IMR-90 (cell line): ENCODE measurements around the gene SLC4A3. TPM values are rescaled to one million over a fixed set of nuclear protein-coding genes. Genes with fewer than 3 reads are reported as not detected.

Source experiments
- ATAC-seq: fragments of 200-7000 bp; cut with Tn5 transposase; 2 replicates; pipeline ENCODE4 v1.9.1; 2020; ENCODE audit warnings: low read depth, mild to moderate bottlenecking, moderate library complexity
- BruUV-seq: library from RNA; stranded (reverse); fragments of 400-500 nt; replicated peaks from 2 replicates; lab custom pipeline; 2021; lab: Mats Ljungman, UMichigan
- CTCF ChIA-PET: fragments of 300-600 bp; formaldehyde crosslinking; extraction: SDS; loops from one replicate; lab custom pipeline; 2021; ENCODE audit warnings: antibody characterized with exemption; lab: Yijun Ruan, JAX
- POLR2A ChIA-PET: fragments of 300-600 bp; sonication (Branson Sonifier 250); formaldehyde crosslinking; loops from one replicate; lab custom pipeline; 2022; ENCODE audit warnings: antibody characterized with exemption; ENCODE audit not compliant: unreplicated experiment; lab: Charles Lee
- DNase-seq: peaks from one replicate; pipeline ENCODE4 v3.0.0; 2013
- H2AFZ ChIP-seq: replicated peaks from 2 replicates; pipeline ENCODE3; 2013; ENCODE audit warnings: low read length, mild to moderate bottlenecking; ENCODE audit not compliant: poor library complexity
- H2AK5ac ChIP-seq: 2 replicates; pipeline ENCODE4 v1.6.1; 2013; ENCODE audit warnings: low read depth, low read length, inconsistent platforms
- H2AK9ac ChIP-seq: replicated peaks from 2 replicates; pipeline ENCODE3; 2013; ENCODE audit warnings: mild to moderate bottlenecking, low read depth, low read length, moderate library complexity; ENCODE audit not compliant: poor library complexity
- H2BK120ac ChIP-seq: 2 replicates; pipeline ENCODE4 v1.6.1; 2013; ENCODE audit warnings: low read depth, low read length, inconsistent platforms
- H2BK15ac ChIP-seq: 3 replicates; pipeline ENCODE4 v1.6.1; 2013; ENCODE audit warnings: low read depth, low read length, inconsistent platforms
- H2BK20ac ChIP-seq: 2 replicates; pipeline ENCODE4 v1.6.1; 2013; ENCODE audit warnings: low read depth, mild to moderate bottlenecking, inconsistent platforms, low read length, moderate library complexity
- H2BK5ac ChIP-seq: 2 replicates; pipeline ENCODE4 v1.6.1; 2013; ENCODE audit warnings: mild to moderate bottlenecking, low read depth, low read length, inconsistent platforms; ENCODE audit not compliant: poor library complexity, severe bottlenecking
- H3K14ac ChIP-seq: replicated peaks from 2 replicates; pipeline ENCODE4 v1.6.1; 2013; ENCODE audit warnings: low read depth, low read length, inconsistent platforms
- H3K18ac ChIP-seq: 2 replicates; pipeline ENCODE4 v1.6.1; 2013; ENCODE audit warnings: low read depth, low read length, control low read depth
- H3K23ac ChIP-seq: 2 replicates; pipeline ENCODE4 v1.6.1; 2013; ENCODE audit warnings: low read depth, low read length, inconsistent platforms
- H3K27ac ChIP-seq: 2 replicates; pipeline ENCODE4 v1.5.1; 2013; ENCODE audit warnings: mild to moderate bottlenecking, control low read depth, low read length; ENCODE audit not compliant: insufficient read depth
- H3K27me3 ChIP-seq: 2 replicates; pipeline ENCODE4 v1.6.1; 2013; ENCODE audit warnings: low read length; ENCODE audit not compliant: control insufficient read depth, insufficient read depth
- H3K36me3 ChIP-seq: 2 replicates; pipeline ENCODE4 v1.6.1; 2013; ENCODE audit warnings: low read length, mixed read lengths; ENCODE audit not compliant: control insufficient read depth, insufficient read depth
- H3K4ac ChIP-seq: 2 replicates; pipeline ENCODE4 v1.6.1; 2013; ENCODE audit warnings: low read depth, low read length, inconsistent platforms
- H3K4me1 ChIP-seq: 2 replicates; pipeline ENCODE4 v1.6.1; 2013; ENCODE audit warnings: low read length, mixed read lengths; ENCODE audit not compliant: control insufficient read depth, insufficient read depth
- H3K4me2 ChIP-seq: 2 replicates; pipeline ENCODE4 v1.6.1; 2013; ENCODE audit warnings: low read depth, mild to moderate bottlenecking, control low read depth, low read length, moderate library complexity
- H3K4me3 ChIP-seq: 2 replicates; pipeline ENCODE4 v1.5.1; 2013; ENCODE audit warnings: low read depth, mild to moderate bottlenecking, control low read depth, low read length, moderate library complexity; ENCODE audit not compliant: insufficient read depth
- H3K56ac ChIP-seq: 2 replicates; pipeline ENCODE4 v1.6.1; 2013; ENCODE audit warnings: low read length, inconsistent platforms; ENCODE audit not compliant: insufficient read depth; ENCODE audit errors: extremely low read depth
- H3K79me1 ChIP-seq, 2 experiments: 2 replicates each; pipeline ENCODE4 v1.6.1; 2013; ENCODE audit warnings: low read length in 2 of 2, inconsistent platforms in 1 of 2, low read depth in 1 of 2
- H3K9ac ChIP-seq: 2 replicates; pipeline ENCODE4 v1.6.1; 2013; ENCODE audit warnings: low read depth, low read length, control low read depth
- H3K9me1 ChIP-seq: 2 replicates; pipeline ENCODE4 v1.6.1; 2013; ENCODE audit warnings: low read length, inconsistent platforms; ENCODE audit not compliant: insufficient read depth
- H3K9me3 ChIP-seq: 2 replicates; pipeline ENCODE4 v1.6.1; 2013; ENCODE audit warnings: low read length; ENCODE audit not compliant: control insufficient read depth, insufficient read depth
- H4K20me1 ChIP-seq: 2 replicates; pipeline ENCODE4 v1.6.1; 2013; ENCODE audit warnings: low read length, inconsistent platforms; ENCODE audit not compliant: insufficient read depth
- H4K5ac ChIP-seq: 2 replicates; pipeline ENCODE4 v1.6.1; 2013; ENCODE audit warnings: mild to moderate bottlenecking, low read depth, low read length, control low read depth
- H4K8ac ChIP-seq, 2 experiments: 2 replicates each; pipeline ENCODE4 v1.6.1; 2013; ENCODE audit warnings: low read depth in 2 of 2, low read length in 2 of 2, control low read depth in 1 of 2, inconsistent platforms in 1 of 2
- H4K91ac ChIP-seq: 2 replicates; pipeline ENCODE4 v1.6.1; 2013; ENCODE audit warnings: low read depth, low read length, inconsistent platforms; ENCODE audit not compliant: insufficient read depth
- BHLHE40 ChIP-seq: fragments of 150-350 bp; IDR thresholded peaks from 2 replicates; pipeline ENCODE4 v1.6.1; 2016; ENCODE audit warnings: mild to moderate bottlenecking, low read depth, low read length
- CEBPB ChIP-seq: IDR thresholded peaks from 2 replicates; pipeline ENCODE4 v1.6.1; 2012; ENCODE audit warnings: low read depth, low read length, improper control_type of control experiment
- CHD1 ChIP-seq: IDR thresholded peaks from 2 replicates; pipeline ENCODE4 v1.6.1; 2012; ENCODE audit warnings: low read depth, low read length, improper control_type of control experiment
- FOS ChIP-seq: fragments of 150-350 bp; IDR thresholded peaks from 2 replicates; pipeline ENCODE4 v1.6.1; 2016; ENCODE audit warnings: low read depth, low read length
- MAFK ChIP-seq: IDR thresholded peaks from 2 replicates; pipeline ENCODE4 v1.6.1; 2012; ENCODE audit warnings: low read depth, low read length, improper control_type of control experiment
- MAZ ChIP-seq: IDR thresholded peaks from 2 replicates; pipeline ENCODE4 v1.6.1; 2012; ENCODE audit warnings: low read depth, mild to moderate bottlenecking, low read length, improper control_type of control experiment, moderate library complexity, borderline replicate concordance
- MXI1 ChIP-seq: IDR thresholded peaks from 2 replicates; pipeline ENCODE4 v1.6.1; 2012; ENCODE audit warnings: low read depth, mild to moderate bottlenecking, low read length, moderate library complexity, borderline replicate concordance
- NFE2L2 ChIP-seq: fragments of 150-350 bp; IDR thresholded peaks from 2 replicates; pipeline ENCODE4 v1.6.1; 2016; ENCODE audit warnings: low read depth, mild to moderate bottlenecking, low read length
- POLR2A ChIP-seq: IDR thresholded peaks from 2 replicates; pipeline ENCODE4 v1.6.1; 2012; ENCODE audit warnings: mild to moderate bottlenecking, low read depth, low read length
- RAD21 ChIP-seq: IDR thresholded peaks from 2 replicates; pipeline ENCODE4 v1.6.1; 2012; ENCODE audit warnings: low read length, improper control_type of control experiment
- RCOR1 ChIP-seq: IDR thresholded peaks from 2 replicates; pipeline ENCODE4 v1.6.1; 2012; ENCODE audit warnings: mild to moderate bottlenecking, low read length, improper control_type of control experiment; ENCODE audit not compliant: insufficient replicate concordance
- RFX5 ChIP-seq: IDR thresholded peaks from 2 replicates; pipeline ENCODE4 v1.8.0; 2012; ENCODE audit warnings: low read depth, mild to moderate bottlenecking, low read length, moderate library complexity
- SMC3 ChIP-seq: fragments of 150-350 bp; IDR thresholded peaks from 2 replicates; pipeline ENCODE4 v1.6.1; 2016; ENCODE audit warnings: low read depth, mild to moderate bottlenecking, antibody characterized with exemption, low read length, moderate library complexity
- WGBS, 2 experiments: methylation state at CpG; one replicate each; pipeline versions ENCODE4 v1.1.5 to v1.1.7; 2013; ENCODE audit warnings: missing lambda C conversion rate in 2 of 2; ENCODE audit not compliant: insufficient read length in 1 of 2; ENCODE audit errors: extremely low coverage in 2 of 2; 5-methylcytosine and 5-hydroxymethylcytosine counted together
- dilution Hi-C: fragments of 300-500 bp; cut with HindIII; formaldehyde crosslinking; loops from one replicate; pipeline ENCODE4 v1.14.3; 2018; ENCODE audit warnings: low sequenced_read_pairs; ENCODE audit not compliant: unreplicated experiment
- in situ Hi-C: fragments of 300-500 bp; cut with MboI; formaldehyde crosslinking; loops from 3 replicates; pipeline ENCODE4 v1.14.3; 2019; ENCODE audit warnings: low sequenced_read_pairs, inconsistent platforms, mixed read lengths
- intact Hi-C: fragments of 100-400 bp; cut with micrococcal nuclease; formaldehyde crosslinking; loops from 2 replicates; pipeline ENCODE4 v1.10.0; 2022
- polyA plus RNA-seq, 3 experiments: library from polyadenylated mRNA; depleted of rRNA; stranded (reverse); fragments of >200 nt; gene quantifications; 2 replicates each; pipeline ENCODE4 v1.2.3, GENCODE V29; 2012; ENCODE audit warnings: low replicate concordance in 1 of 3
- total RNA-seq: library from RNA; depleted of rRNA; stranded (reverse); fragments of >200 nt; gene quantifications from 2 replicates; pipeline ENCODE4 v1.2.3, GENCODE V29; 2012
- TF ChIP-seq, protein P1 (sequence below): fragments of 150-350 bp; IDR thresholded peaks from 2 replicates; pipeline ENCODE4 v1.6.1; 2016; ENCODE audit warnings: low read depth, mild to moderate bottlenecking, low read length, moderate library complexity, borderline replicate concordance
- TF ChIP-seq, protein P2 (sequence below): fragments of 150-350 bp; IDR thresholded peaks from 2 replicates; pipeline ENCODE4 v1.6.1; 2017; ENCODE audit warnings: mild to moderate bottlenecking, antibody characterized with exemption, low read length, low read depth
- TF ChIP-seq, protein P3 (sequence below): conservative IDR thresholded peaks from 2 replicates; pipeline ENCODE4 v1.5.1; 2012; ENCODE audit warnings: mild to moderate bottlenecking, low read depth, low read length, improper control_type of control experiment

Gene SLC4A3
- total and polyA plus RNA-seq, 2 of the 4 experiments (the other 2 are of a cell fraction) = 0.90 to 6.1 TPM

DNA sequence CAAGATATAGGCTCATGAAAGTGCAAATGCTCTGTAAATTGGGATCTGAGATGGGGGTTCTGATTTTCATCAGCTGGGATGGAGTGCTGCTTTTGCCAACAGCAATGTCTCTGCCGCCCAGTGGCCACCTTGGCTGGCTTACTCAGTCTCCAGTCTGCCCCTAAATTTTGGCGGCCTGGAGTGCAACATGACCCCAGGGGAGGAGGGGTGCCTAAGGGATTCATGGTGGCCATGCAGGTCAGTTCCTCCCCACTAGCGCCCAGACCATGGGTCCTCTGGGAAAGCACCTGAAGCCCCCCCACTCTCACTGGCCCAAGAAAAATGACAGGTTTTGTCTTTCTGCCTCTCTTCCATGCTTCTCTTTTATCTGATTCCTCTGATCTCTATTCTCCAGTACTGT is 45.0 kb downstream of the SLC4A3 start:
- peaks cover 52% of the 10 kb centered on the region for H3K27me3 ChIP-seq
- no peaks in the 10 kb centered on the region for H4K20me1 ChIP-seq
- no peak overlapping the region for H3K9ac ChIP-seq
- no peak overlapping the region for H2AK9ac ChIP-seq
- no peak overlapping the region for H2AFZ ChIP-seq
- dilution Hi-C loops = no loop called here
- no peak overlapping the region for H3K18ac ChIP-seq
- H3K79me1 ChIP-seq = no peaks in the 10 kb centered on the region
- no peaks in the 10 kb centered on the region for H3K36me3 ChIP-seq
- no peak overlapping the region for H3K14ac ChIP-seq
- H4K8ac ChIP-seq = no peak overlapping the region
- H3K27ac ChIP-seq = no peak overlapping the region
- H2BK120ac ChIP-seq = no peak overlapping the region
- H2AK5ac ChIP-seq = no peak overlapping the region
- no peak overlapping the region for H4K5ac ChIP-seq
- intact Hi-C loops = no loop called here
- ChIA-PET CTCF (no interaction called here), POLR2A (no interaction called here)
- TF ChIP-seq NFE2L2 = no peak
- TF ChIP-seq MAZ = no peak
- TF ChIP-seq, protein P1, sequence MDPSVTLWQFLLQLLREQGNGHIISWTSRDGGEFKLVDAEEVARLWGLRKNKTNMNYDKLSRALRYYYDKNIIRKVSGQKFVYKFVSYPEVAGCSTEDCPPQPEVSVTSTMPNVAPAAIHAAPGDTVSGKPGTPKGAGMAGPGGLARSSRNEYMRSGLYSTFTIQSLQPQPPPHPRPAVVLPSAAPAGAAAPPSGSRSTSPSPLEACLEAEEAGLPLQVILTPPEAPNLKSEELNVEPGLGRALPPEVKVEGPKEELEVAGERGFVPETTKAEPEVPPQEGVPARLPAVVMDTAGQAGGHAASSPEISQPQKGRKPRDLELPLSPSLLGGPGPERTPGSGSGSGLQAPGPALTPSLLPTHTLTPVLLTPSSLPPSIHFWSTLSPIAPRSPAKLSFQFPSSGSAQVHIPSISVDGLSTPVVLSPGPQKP = no peak
- TF ChIP-seq BHLHE40 = no peak
- no peak for TF ChIP-seq MXI1
- TF ChIP-seq RAD21 = no peak
- no peak for TF ChIP-seq MAFK
- TF ChIP-seq RFX5 = no peak
- no peak for TF ChIP-seq RCOR1
- TF ChIP-seq CEBPB = no peak
- no peak for TF ChIP-seq CHD1
- no peak for TF ChIP-seq FOS
- TF ChIP-seq, protein P2, sequence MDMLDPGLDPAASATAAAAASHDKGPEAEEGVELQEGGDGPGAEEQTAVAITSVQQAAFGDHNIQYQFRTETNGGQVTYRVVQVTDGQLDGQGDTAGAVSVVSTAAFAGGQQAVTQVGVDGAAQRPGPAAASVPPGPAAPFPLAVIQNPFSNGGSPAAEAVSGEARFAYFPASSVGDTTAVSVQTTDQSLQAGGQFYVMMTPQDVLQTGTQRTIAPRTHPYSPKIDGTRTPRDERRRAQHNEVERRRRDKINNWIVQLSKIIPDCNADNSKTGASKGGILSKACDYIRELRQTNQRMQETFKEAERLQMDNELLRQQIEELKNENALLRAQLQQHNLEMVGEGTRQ = no peak
- TF ChIP-seq, protein P3, sequence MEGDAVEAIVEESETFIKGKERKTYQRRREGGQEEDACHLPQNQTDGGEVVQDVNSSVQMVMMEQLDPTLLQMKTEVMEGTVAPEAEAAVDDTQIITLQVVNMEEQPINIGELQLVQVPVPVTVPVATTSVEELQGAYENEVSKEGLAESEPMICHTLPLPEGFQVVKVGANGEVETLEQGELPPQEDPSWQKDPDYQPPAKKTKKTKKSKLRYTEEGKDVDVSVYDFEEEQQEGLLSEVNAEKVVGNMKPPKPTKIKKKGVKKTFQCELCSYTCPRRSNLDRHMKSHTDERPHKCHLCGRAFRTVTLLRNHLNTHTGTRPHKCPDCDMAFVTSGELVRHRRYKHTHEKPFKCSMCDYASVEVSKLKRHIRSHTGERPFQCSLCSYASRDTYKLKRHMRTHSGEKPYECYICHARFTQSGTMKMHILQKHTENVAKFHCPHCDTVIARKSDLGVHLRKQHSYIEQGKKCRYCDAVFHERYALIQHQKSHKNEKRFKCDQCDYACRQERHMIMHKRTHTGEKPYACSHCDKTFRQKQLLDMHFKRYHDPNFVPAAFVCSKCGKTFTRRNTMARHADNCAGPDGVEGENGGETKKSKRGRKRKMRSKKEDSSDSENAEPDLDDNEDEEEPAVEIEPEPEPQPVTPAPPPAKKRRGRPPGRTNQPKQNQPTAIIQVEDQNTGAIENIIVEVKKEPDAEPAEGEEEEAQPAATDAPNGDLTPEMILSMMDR = no peak
- no peak for TF ChIP-seq POLR2A
- TF ChIP-seq SMC3 = no peak
- no CpG with 5 or more reads among the region's 3 CpGs for WGBS, 2 experiments
- in situ Hi-C loops = no loop called here
- no peak overlapping the region for H2BK5ac ChIP-seq
- H3K4me2 ChIP-seq = no peak overlapping the region
- H3K9me3 ChIP-seq = no peaks in the 10 kb centered on the region
- H2BK20ac ChIP-seq = no peak overlapping the region
- H3K9me1 ChIP-seq = no peaks in the 10 kb centered on the region
- no peak overlapping the region for H2BK15ac ChIP-seq
- H3K4me1 ChIP-seq = no peaks in the 10 kb centered on the region
- BruUV-seq = no TSS peak
- no peak overlapping the region for H3K4ac ChIP-seq
- H3K23ac ChIP-seq = no peak overlapping the region
- DNase-seq (no peak), ATAC-seq (no peak)
- H3K56ac ChIP-seq = no peak overlapping the region
- no peak overlapping the region for H3K4me3 ChIP-seq
- H4K91ac ChIP-seq = no peak overlapping the region
